GM19395 (cell line): ENCODE data around the gene APMAP.

Experiments
- ATAC-seq: cut with Tn5 transposase; IDR thresholded peaks from one replicate; pipeline ENCODE4 v1.9.1; 2021; ENCODE audit warnings: mild to moderate bottlenecking, moderate library complexity; ENCODE audit not compliant: unreplicated experiment

APMAP gene, protein sequence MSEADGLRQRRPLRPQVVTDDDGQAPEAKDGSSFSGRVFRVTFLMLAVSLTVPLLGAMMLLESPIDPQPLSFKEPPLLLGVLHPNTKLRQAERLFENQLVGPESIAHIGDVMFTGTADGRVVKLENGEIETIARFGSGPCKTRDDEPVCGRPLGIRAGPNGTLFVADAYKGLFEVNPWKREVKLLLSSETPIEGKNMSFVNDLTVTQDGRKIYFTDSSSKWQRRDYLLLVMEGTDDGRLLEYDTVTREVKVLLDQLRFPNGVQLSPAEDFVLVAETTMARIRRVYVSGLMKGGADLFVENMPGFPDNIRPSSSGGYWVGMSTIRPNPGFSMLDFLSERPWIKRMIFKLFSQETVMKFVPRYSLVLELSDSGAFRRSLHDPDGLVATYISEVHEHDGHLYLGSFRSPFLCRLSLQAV

DNA sequence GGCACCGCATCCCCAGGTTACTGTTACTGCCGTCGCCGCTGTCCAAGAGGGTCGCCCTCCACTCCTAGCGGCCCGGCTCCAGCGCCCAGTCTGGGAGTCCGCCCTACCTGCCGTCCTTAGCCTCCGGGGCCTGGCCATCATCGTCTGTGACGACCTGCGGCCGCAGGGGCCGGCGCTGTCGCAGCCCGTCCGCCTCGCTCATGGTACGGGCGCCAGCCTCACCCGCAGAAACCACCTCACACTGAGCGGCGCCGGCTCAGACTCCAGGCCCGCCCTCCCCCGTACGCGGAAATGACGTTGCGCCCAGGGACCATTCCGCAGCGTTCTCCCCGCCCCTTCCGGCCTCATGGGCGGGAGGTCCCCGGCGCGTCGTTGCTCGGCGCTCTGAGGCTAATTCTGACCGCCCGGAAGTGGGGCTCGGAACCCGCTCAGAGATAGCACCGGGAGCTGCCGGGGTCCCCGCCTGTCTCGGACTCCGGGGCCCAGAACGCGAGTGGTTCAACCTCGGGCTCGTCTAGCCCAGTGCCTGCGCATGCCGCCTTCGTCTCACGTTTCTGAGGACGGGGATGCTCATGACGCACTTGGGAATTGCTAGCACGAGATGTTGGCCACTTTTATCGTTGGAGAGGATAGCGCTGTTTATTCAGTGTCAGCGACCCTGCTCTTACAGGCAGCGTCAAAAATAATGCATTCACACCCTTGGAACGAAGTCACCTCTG is at the start of gene APMAP:
Gene APMAP (minus strand): TSS at position 265 of the 719 bp plus-strand sequence. CDS start 63 bp downstream, at position 202.
- ATAC-seq: peak; percentile 95

DNA sequence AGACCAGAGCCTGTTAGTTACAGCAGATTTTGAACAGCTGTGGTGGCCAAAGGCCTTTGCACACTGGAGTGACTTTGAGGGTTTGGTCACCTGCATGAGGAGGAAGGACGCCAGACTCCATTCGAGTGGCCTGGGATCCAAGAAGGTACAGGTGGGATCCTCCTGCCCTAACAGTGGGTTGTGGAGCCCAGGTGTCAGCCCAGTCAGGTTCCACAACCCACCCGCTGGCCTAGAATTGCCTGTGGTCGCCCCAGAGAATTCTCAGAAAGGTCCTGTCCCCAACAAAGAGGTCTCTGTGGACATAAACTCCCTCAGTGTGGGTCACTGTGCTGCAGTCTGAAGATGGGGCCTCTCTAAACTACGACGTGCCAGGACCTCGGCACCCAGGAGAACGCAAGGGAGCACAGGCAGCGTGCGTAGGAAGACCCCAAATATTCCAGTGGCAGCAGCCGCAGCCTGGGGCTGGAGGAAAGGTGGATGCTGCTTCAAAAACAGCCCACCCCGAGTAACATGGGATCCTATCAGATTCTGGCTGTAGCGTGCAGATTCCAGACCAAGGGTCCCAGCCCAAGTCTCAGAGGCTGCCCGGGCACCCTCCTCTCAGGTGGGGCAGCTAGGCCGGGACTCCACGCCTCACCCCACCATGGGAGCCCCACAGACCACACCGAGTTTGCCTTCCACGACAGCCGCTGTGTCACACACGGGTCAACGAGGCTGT is 49.4 kb upstream of the APMAP start:
- no peak for ATAC-seq

DNA sequence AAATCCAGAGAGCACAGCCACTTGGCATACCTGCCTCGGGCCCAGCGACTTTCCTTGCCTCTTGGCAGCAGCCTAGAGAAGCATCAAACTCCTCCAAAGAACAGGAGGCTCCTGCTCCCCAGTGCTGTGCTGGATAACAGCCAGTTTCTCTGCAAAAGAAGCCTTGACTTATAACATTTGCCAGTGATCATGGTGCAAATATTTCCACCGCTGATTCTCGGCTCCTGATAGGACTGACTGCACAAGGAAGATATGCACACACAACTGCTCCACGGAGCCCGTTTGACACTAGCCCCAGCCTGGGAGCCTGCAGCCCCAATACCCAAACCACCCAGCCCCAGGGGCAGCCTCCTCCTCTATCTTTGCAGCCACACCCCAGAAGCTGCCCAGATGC is 47.9 kb upstream of the APMAP start:
- ATAC-seq: no peak

DNA sequence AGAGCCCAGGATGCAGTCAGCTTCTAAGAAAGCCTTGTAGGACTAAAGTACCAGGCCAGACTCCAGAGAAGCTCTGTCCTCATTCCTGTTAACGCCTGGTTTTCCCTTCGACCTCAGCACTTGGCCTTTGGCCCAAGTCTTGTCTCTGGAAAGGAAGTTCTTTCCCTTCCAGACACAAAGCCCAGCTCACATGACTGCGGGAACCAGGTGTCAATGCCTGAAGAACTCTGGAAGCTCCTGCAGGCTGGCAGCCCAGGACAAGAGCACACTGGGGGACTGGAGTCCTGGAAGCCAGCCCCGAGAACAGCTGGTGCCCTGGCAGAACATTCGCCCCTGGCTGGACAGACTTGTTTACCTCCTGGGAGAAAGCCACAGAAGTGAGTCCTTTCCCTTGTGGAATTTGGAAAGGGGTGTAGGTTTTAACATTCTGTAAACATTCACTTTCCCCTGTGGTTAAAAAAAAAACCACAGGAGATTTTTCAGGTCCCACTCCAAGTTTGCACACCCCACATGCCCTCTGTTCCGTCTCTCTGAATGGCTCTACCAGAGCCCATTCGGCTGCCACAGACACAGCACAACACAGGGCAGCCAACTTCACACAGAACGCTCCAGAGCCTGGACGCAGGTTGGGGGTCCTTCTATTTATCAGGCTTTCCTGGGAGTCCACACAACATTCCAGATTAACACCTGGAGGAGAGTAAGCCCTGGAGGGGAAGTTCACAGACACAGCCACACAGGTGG is 47.3 kb upstream of the APMAP start:
- no peak for ATAC-seq

DNA sequence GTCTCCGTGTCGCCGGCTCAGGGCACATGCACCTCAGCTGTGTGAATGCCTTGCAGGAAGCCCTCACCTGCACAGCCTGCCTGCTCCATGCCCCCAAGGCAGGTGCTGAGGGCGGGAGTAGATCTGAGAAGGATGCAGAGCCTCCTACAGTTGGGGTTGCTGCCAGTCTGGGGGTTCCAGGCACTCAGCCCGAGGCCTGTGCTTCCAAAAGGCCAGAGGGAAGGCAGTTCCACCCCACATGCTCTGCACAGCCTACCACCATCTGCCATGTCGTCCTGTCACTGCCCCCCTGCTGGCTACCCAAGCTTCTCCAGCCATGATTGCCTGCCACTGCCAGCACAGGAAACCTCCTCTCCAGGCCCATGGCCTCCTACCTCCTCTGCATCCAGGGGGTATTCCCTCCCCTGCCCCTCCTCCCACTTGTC is 46.1 kb upstream of the APMAP start:
- ATAC-seq: no peak

DNA sequence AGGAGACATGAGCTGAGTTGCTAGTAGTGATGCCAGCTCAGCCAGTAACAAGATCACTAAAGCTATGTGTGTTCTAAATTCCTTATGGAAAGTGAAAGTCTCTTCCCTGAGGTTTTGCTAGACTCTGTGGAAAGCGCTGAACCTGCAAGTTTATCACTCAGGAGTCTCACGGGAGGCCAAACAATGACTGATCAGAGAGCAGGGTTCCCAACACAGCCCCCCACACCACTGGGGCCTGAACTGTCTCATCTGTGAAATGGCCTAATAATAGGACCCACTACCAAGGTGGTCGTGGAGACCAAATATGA is 45.5 kb upstream of the APMAP start:
- no peak for ATAC-seq

DNA sequence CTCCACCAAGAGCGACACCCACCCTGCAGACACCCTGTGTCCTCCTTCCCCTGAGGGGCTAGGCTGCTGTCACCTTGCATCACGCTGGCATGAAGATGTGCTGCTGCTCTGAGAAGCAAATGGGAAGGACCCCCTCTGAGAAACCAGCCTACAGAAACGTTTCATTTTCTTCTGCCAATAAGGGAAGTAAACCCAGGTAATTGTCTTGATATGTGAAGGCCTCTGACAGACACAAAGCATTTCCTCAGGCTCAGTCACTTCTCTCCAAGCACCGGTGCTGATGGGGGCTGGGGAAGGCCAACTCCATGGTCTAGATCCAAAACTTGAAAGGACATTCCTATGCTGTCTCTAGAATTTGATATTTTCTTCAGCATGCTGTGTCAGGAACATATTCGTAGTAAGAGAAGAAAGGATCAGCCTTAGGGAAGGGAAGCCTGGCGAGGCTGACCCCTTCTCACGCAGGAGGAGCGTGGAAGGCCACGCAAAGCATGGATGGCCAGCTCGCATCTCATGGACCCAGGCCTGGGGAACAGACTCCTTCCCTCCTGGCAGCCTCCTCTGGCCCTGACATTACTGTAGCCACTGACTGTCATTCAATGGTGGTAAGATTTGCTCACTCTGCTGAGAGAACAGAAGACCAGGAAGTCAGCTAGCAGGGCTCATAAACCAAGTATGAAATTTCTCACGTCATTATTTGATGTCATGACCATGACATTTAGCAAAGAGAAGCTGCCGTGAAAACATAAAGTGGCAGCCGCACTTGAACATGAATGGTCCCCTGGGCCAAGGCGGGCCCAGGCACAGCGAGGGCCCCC is 44.9 kb upstream of the APMAP start:
- peak; percentile 40 for ATAC-seq

DNA sequence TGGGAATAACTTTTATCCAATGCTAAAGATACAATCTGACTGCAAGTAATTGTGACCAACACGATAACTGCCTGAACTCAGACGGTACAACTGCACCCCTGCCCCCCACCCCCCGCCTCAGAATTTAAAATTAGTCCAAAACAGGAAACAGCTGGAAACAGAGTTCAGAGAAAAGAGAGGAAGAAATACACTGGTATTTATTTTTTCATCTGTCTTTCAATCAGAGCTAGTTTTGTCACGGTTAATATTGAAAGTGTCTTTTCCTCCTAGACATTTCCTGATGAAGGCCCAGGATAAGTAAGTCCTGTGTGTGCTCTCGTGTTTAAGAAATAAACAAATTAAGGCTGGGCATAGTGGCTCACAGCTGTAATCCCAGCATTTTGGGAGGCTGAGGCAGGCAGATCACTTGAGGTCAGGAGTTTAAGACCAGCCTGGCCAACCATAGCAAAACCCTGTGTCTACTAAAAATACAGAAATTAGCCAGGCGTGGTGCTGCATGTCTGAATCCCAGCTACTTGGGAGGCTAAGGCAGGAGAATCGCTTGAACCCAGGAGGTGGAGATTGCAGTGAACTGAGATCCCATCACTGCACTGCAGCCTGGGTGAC is 43.9 kb upstream of the APMAP start:
- no peak for ATAC-seq

DNA sequence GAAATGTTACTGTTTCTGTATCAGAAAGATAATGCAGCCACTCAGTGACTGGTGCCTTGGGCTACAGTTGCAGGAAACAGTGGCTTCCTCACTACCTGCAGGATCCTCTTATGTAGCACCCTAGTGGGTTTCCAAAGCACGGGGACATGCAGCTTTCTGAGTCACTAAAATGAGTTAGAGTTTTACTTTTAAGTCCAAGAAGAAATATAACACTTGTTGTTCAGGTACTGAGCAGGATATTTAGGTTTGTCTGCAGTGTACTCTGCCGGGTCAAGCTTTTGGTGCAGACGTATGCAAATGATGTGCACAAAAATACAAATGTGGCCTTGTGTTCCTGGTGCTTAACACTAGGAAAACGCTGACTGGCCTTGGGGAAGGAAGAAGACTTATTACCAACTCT is 43.4 kb upstream of the APMAP start:
- no peak for ATAC-seq

DNA sequence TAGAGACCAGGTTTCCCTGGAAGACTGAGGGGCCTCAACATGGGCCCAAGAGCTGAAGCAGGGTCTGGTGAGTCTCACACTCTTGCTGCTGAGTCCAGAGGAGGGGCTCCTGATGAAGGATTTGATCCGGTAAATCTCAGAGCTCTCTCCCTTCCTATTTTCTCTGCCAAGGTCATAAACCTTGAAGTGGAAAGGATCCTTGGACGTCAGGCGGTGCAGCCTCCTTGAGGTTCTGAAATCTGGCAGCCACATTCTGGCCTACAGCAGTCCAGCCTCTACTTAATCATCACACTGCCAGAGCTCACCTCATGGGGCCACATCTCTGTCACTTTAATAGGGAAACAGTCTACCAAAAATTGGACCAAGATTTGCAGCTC is 41.4 kb upstream of the APMAP start:
- no peak for ATAC-seq

DNA sequence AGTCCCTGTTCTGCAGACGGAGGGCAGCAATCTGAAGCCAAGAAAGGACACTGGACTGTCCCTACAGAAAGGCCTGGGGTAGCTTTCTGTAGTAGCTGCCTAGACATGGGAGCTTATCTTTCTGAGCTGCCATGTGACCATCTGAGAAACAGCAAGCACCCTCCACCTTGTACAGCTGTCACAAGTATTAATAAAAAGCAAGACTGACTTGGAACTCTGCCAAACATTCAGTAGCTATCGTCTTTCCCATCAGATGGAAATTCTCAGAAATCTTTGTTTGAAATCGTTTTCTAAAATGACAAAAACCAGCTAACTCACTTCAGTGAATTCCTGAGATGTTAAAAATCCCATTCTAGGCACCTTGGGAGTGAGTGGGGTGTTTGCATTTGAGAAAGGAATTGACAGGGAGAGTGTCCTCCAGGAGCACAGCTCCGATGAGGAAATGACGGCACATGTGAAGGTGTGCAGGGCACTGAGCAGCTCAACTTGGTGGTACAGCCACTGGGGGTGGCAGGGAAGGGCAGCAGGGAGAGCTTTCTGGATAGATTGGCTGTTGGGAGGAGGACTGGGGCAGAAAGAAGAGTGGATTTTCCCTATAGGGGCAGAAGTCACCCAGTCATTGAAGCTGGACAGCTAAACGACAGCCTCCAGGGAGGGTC is 40.8 kb upstream of the APMAP start:
- no peak for ATAC-seq

DNA sequence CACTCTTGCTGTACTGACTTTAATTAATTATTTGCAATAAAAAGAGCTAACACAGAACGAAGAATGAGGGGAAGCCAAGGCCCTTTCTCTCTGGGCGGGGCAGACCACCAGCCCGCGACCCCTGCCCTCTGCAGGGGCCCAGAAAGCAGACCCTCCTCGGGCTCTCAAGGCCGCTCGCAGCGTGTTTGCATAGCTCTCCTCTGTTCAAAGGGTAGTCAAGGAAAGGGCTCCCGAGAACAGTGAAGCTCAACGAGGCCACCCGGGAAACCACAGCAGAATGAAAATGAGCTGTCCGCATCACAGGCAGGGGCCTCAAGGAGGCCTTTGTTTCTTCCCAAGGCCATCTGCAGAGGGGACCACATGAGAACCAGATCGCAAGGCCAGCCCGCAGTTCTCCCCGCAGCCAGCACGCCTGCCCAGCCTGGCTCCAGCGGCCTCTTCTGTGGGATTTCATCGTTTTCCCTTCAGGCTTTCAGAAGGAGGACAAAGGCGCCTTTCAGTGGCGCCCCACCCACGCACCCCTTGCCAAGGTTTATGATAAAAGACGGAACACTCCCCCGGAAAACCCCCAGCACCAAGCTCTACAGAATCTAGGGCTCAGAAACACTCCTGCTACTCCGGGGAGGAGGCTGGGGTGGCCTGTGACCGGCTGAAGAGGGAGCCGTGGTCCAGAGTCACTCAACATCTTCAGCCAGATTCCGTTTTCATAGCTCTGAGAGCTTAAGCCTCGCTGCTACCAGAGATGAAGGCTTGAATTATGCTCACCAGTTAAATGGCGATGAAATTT is 40.1 kb upstream of the APMAP start:
- ATAC-seq: no peak

DNA sequence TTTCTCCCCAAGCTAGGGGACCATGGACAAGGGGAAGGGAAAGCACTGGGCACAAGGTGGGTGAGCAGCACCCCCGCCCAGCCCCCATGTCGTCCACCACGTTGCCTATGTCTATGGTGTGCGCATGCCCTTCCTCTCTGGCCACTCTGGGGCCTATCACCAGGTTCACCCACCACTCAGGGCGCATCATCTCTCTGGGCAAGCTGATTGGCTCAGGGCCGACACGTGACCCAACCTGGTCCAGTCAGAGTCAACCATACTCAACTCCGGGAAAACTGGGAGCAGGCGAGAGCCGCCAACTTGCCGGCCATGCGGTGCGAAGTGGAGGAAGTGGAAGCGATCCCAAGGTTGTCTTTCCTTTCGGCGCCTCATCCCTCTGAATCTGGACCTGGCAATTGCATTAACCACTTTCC is 39.5 kb upstream of the APMAP start:
- ATAC-seq: no peak

DNA sequence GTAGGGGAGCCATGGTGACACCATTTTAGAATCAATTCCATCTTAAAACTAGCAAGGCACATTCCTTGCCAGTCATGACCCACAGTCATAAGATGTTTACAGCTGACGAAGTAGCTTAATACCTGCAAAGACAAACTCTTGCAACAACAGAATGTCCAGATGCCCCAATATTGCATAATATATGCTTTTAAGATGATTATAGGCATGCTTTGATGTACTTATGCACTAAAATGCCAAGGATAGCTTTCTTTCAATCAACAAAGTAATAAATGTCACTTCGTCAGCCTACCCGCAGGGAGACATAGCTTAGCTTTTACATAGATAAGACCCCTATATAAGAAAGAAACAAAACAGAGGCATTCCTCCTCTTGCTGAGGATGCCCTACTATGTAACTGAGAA is 38.7 kb upstream of the APMAP start:
- no peak for ATAC-seq

DNA sequence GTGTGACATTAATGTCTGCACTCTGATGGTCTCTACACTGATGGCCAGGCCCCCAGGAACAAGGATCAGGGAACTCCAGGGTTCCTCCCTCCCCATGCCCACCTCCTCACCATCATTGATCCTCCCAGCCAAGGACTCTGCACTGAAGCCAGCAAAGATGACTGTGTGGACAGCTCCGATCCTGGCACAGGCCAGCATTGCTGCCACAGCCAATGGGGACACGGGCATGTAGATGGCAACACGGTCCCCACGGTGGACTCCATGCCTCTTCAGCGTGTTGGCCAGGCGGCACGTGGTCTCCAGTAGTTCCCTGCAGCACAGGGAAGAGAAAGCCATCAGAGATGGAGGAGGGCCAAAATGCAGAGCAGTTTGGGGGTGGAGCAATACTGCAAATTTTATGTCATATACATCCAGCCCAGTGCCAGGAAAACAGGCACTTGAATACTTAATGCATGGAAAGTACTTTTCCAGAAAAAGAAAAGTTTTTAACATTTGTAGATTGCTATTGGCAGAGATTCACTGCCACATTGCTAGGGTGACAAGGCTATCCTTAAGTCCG is 38.2 kb upstream of the APMAP start:
- ATAC-seq: no peak

DNA sequence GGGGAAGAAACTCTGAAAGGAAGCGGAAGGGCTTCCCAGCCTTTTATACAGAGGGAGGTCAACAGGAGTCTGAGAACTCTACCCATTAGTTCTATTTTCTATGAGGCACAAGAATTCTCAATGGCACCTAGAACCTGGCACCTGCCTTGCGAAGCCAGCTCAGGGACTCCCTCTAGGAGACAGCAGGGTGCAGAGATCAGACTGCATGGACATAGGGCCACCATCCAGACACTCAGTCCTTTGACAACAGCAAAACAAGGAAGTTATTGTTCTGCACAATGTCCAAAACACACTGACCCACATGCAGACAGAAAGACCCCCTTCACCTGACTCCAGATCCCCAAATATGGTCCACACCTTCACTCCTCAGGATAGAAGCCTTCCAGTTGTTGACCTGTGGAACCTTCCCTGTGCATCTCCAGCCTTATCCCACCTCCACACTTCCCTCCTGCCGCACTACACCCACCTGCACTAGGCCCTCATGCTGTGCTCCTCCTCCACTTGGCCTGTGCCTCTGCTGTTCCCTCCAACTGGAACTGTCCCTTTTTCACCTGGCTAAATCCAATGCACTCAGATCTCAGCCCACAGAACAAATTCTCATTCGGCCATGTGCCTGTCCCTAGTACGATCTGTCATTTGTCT is 37.6 kb upstream of the APMAP start:
- ATAC-seq: no peak

DNA sequence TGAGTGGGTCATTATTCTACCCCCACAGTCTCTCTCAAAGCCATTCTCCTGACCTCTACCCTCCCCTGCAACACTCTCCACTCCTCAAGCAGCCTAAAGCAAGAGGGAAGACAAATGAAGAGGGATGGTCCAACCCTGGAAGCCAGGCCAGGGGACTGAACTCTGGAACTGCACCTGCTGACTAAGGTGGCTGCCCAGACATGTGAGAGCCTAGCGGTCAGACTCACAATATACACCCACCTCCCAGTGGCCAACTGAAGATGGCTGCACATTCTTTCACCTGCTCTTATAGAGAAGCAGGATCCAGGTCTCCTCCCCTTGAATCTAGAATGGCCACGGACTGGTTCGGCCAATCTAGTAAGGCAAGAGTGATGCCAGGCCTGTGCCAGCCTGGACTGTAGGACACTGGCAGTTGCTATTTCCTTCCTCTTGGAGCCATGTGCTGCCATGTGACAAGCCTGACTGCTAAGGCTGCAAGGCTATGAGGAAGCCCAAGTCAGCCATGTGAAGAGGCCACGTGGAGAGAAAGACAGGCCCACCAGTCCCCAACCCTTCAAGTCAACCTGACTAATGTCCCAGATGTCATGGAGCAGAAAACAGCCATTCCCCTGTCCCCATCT is 33.5 kb upstream of the APMAP start:
- no peak for ATAC-seq
